ENCODE measurements around the gene MYO3B.
"Not testable (repeated sequence)": the region's sequence is repeated elsewhere in the genome, so short reads cannot be mapped to it uniquely, and the experiment has no call there.

Gene MYO3B

DNA sequence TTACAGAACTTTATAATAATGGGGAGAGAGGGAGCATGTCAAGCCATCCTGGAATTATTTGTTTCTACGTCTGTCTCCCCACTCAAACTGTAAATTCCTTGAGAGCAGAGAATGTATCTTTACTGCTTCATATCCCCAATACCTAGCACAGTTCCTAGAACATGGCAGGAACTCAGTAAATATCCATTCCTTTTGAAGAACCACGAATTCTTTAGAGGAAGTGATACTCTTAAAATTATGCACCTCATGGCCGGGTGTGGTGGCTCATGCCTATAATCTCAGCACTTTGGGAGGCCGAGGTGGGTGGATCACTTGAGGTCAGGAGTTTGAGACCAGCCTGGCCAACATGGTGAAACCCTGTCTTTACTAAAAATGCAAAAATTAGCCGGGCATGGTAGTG lies 171.3 kb downstream of the MYO3B start:
- not testable (repeated sequence) for DNase-seq

DNA sequence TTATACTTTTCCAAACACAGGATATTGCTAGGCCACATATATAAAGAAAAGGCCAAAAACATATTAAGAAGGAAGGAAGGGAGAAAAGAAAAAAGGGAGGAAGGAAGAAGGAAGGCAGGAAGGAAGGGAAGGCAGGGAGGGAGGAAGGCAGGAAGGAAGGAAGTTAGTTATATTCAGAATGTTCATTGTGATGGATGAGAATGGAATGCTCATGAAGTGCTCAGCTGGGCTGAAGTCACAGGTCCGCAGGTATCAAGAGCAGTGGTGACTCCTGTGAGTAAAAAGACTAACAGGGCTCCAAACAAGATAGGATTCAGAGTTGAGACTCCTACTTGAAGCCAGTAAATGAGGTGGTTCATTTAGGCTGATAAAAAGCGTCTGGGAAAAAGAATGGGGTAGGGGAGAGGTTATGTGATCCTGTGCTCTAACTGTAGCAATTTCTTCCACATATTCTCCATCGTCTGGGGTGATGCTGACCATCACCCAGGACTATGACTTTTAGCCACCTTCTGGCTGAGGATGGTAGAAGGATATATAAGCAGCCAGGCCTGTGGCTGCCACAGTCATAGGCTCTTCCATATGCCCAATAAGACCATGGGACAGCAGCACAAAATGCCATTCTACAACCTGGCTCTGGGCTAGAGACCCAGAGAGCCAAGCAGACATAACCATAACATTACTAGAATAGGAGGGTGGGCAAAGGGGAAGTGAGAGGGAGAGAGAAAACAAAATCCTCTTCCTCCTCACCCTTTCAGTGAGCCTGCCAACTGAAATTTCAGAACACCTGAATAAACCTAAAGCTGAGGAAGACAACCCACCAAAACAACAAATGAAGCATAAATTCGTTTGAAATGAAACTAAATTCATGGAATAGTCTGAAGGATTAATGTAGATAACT lies 173.2 kb downstream of the MYO3B start:
- no peak for DNase-seq

DNA sequence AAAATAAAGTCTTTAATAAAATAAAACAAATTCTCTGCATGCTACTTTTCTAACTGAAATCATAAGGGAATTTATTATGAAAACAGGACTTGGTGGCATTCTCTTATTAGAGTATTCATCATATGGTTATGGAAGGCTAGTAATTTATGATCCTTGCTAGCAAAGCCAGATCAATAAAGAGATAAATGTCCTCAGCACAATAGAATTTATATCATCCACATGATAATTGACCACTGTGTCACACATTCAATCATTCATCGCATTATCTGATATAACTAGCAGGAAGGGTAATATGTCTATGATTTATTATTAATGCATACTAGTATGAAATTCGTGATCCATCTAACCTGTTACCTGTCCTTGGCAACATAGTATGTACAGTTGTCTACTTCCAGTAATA lies 175.8 kb downstream of the MYO3B start:
- DNase-seq: no peak

DNA sequence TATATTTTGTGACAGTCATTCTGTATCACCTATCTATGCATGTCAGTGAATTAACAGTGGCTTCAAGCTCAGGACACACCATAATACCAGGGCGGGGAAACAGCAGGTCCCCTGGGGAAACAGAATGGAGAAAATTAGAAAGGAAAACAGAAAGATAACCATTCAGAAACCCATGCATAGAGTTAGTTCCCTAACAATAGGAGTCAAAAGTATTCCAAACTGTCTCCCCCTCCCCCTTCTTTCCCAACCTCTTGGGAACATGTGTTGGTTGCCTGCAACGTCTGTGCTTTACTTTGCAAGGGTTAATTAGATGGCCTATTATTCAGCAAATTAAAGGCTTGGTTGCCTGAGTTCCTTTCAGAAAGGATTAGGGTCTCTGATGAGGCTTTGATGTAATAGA lies 176.4 kb downstream of the MYO3B start:
- DNase-seq: no peak

DNA sequence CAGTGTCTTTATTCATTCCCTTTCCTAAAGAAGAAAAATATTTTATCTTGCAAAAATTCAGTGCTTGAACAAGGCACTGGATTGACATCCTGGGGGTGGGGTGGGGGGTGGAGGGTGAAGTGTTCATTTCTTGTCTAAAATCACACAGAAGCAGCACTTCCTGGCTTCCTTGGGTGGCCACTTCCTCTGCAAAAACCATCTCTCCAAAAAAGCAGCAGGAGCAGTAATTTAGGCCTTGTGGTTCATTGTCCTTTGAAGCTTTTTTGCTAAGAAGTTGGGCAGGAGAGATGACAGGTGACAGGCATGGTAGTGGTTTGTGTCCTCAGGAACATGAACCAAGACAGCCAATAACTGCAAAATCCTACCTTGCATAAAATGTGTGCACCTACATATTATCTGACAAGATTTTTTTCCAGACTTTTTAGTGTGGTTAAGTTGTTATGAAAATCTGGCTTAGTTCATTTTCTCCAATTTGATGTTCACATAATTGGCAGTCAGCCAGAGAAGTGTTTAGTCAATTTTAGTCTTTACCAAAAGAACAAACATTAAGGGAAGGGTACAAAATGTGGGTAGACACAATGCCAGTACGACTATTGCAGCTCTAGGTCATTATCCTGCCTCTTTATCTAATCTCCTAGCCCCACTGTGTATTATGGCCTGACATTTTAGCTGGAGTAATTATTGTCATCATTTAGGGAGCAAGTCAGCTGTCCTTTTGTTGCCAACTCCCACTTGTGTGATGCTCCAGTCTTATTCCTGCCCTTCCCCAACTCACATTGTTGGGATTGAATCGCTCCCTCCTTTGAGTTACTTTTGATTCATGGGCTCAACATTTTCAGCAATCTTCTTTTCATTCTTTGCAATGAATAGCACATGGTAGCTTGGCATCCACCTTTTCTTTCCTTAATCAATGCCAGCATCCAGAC lies 177.2 kb downstream of the MYO3B start:
- DNase-seq: no peak

DNA sequence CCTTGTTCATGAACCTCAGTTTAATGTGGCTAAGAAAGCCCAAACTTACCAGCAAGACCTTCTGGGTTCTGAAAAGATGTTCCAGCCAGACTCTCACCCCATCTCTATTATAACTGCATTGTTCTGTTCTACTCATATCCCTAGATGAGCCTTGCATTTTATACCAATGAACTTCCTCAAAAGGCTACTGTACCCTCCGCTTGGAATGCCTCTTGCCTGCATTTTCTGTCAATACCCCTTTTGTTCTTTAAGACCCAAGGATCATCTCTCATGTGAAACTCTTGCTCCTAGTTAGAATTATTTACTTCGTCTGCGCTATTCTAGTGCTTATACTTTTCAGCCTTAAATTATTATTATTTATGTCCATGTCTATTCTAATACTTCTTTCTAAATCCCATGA lies 181.5 kb downstream of the MYO3B start:
- no peak for DNase-seq

DNA sequence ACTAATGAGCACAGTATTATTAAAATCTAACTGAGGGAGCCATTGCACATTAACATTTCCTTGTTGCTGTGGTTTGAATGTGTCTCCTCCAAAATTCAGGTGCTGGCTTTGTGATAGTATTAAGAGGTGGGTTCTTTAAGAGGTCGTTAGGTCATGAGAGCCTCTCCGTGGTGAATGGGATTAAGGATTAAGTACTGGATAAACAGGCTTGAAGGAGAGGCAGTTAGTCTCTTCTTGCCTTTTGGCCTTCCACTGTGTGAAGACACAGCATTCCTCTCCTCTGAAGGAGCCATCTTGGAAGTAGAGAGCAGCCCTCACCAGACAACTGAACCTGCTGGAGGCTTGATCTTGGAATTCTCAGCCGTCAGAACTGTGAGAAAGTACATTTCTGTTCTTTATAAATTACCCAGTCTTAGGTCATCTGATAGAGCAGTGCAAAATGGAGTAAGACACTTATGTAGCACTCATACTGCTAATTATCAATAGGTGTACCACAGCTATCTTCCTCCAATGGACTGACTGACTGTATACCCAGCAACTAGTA lies 182.7 kb downstream of the MYO3B start:
- DNase-seq: no peak

DNA sequence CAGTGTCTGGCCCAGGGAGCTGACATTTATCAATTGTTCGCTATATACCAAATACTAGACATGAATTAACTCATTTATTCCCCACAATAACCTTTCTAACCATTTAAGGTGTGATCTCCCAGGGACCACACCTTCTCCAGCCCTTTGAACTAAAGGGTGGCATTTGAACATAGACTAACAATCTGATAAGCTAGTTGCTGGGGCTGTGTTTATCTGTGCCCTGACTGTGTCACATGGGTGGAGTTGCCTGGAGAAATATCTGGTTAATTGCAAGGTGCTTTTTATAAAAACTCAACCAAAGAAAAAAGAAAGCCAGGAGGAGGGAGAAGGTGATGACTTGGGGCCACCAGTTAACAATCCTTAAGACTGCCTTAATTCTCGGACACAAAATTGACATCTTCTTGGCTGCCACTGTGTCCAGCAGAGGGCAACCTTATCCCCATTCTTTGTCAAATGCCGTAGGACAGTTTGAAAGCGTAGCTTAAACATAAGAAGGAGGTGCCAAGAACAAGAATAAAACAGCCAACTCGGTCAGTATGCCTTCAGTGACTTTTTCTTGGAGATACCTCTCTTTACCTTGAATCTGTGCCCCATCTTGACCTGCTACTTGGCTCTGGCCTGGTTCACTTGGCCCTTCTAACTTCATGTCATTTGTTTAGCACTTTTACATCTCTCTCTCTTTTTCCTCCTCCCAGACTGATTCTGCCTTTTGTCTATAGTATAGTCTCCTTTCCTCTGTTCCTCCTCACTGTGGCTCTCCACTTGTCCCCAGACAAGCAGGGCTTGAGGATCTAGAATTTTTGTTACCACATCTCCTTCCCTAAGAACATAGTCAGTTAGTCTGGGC lies 183.4 kb downstream of the MYO3B start:
- DNase-seq: no peak

DNA sequence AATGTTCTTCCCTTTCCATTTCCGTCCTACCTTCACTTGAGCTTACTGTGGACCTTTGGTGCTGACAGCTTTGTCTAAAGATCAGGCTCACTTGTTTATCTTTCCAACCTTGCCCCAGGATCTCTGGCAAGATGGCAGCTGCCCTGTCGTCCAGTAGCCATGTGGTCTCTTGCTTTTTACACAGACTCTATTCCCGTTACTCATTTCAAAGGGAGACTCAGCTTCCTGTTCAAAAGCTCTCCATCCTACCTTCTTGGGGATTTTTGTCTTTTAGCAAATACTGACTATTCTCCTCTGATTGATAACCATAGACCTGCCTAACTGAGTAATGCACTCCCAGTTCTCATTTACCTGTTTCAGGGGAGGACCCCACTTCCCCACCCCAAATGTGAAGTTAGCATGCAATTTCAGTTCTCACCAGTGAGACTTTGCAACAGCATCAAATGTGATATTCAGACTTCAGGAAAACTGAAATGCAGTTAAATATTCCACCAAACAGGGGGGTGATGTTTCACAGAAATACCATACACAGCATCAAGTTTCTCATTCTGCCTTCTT lies 184.4 kb downstream of the MYO3B start:
- no peak for DNase-seq

DNA sequence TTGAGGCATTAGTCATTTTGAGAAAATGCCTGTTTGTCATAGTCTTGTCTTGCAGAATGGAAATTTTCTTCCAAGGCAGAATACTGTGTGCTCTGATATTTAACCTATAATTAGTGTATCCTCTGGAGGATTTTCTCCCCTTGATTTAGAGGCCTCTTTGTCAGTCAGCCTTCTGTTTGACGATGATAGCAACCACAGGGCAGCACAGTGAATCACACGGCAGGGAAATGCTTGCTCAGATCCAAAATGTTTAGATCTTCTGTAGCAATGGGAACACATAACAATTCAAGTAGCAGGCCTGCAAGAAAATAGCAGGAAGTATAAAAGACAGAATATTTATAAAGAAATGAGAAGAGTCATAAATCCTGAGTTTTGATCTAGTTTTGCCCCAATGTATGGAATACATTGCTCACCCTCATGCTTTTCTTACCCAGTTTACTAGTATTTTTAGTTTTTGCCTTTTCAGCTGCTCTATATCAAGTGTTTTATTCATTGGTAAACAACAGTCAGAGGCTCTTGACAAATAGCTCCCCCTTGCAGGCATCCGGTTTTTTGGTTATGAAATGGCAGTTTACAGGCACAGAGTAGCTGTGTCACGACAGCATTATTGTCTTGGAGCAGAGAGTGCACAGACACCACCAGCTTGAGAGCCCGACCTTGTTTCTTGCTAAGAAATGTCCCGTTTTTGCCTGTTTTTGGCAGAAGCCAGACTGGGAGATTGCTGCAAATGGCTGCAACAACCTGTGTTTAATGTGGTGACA lies 185.1 kb downstream of the MYO3B start:
- DNase-seq: no peak

DNA sequence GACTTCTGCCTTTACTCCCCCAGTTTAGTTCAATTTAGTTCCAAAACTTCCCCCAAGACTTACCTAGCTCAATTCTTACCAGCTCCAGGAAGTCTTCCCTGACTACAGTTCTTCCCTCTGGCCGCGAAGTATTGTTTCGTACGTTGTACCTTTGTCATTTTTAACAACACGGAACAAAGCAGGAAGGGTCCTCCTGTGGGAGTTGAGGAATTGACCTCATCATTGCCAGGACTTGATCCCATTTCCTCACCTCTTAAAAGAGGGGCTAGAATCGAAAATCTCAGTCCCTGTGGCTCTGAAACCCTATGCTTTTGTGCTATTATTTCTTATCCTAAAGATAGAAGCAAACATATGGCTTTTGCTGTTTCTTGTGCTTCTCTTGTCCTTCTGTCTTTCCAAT lies 187.1 kb downstream of the MYO3B start:
- DNase-seq: no peak

DNA sequence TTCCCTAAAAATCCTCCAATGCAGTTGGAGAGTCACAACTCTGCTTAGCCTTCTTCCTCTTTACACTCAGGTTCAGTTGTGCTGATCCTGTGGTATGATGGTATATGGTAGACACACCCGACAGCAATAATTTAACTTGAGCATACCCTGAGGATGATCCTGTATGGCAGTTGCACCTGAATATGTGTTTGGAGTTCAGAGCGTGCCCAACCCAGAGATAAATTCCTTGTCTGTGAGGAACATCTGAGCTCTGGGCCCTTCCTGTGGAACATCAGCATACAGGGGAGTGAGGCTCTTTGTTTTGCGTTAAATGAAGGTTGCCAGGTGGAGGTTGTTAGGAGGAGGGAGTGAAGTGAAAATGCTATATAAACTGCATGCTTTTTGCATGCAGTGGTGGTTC lies 187.7 kb downstream of the MYO3B start:
- DNase-seq: no peak

DNA sequence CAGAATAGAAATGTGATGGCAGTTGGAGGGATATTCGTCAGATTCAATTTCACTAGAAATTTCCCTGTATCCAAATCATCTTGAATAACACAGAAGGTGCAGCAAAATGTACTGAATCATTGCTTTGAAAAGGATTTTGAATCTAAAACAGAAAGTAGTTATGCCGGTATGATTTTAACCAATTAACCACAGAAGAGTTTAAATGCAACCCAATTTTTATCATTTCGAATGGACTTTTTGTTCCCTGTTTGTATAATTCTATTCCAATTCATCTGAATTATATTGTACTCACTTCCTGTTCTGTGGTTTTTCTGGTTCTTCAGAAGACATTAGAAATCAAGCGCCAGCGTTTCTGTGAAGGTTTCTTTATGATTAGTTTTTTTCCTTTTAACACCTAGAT lies 190.4 kb downstream of the MYO3B start:
- no peak for DNase-seq

DNA sequence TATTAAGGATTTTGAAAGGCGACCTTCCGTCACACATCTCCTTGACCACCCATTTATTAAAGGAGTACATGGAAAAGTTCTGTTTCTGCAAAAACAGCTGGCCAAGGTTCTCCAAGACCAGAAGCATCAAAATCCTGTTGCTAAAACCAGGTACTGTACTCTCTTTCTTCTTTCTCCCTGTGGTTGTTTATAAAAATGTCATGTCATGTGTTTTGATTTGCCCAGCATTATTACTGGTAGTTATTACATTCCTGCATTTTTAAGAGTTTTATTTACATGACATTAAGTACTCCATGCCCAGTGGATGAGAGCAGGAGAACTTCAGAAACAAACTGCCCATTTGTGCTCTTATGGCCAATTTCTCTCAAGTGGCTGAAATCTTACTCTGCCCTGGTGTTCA lies 191.3 kb downstream of the MYO3B start:
- no peak for DNase-seq

DNA sequence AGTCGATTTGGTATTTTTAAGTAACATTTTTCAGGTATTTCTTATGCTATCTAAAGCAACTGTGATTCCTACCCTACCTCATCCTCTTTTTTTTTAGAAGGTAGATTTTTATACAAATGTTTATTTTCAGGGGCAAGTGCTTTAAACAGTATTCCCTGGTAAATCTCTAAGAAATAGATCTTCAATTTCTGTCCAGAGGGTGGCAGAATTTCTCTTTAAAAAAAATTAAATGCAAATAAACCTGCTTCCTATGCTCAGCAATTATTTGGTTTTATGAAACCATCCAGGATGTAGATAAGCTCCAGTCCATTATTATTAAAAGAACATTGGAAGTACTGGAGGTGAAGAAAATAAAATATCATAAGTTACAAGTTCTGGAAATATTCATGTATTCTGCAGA lies 191.9 kb downstream of the MYO3B start:
- peak; percentile 32 for DNase-seq

DNA sequence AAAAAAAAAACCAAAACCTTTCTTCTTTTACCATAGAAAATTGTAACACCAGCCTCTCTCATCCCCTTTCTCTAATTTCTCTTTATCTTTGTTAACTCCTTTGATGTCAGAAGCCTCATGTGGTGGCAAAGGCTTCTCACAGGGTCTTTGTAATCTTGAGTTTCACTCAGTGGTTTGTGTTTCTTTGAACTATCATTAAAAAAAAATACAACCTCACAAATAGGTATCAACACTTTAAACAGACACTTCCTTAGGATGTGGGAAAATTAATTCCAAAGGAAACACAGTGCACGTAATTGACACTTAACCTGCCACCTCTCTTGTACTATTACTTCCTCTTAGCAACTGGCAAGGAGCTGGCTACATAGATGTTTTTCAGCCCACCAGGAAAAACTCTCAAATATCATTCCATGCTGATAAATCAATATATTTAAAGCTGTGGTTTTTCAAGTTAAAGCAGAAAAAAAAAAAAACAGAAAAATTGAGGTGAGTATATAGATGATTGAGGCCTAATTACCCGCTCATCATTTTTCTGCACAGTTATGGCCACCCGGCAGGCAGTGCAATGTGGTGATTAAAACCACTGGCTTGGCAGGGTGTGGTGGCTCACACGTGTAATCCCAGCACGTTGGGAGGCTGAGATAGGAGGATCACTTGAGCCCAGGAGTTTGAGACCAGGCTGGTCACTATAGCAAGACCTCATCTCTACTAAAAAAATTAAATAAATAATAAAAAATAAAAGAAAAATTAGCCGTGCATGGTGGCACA lies 193.5 kb downstream of the MYO3B start:
- no peak for DNase-seq

DNA sequence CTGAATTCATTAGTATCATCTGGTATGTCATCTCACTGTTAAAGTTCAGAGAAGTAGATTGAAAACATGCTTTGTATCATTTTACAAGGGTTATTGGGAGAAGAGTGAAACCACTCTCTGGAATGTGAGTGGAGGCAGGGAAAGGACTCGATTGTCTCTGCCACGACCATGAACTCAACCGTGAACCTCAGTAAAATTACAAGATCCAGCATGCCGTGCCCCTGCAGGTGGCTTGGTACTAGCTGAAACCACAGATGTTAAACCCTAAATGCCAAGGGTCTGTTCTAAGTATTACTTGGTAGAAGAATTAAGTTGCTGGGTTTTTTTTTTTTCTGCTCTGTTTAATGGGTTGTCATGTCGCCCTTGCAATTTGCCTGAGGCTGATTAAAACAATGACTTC lies 197.2 kb downstream of the MYO3B start:
- DNase-seq: no peak

DNA sequence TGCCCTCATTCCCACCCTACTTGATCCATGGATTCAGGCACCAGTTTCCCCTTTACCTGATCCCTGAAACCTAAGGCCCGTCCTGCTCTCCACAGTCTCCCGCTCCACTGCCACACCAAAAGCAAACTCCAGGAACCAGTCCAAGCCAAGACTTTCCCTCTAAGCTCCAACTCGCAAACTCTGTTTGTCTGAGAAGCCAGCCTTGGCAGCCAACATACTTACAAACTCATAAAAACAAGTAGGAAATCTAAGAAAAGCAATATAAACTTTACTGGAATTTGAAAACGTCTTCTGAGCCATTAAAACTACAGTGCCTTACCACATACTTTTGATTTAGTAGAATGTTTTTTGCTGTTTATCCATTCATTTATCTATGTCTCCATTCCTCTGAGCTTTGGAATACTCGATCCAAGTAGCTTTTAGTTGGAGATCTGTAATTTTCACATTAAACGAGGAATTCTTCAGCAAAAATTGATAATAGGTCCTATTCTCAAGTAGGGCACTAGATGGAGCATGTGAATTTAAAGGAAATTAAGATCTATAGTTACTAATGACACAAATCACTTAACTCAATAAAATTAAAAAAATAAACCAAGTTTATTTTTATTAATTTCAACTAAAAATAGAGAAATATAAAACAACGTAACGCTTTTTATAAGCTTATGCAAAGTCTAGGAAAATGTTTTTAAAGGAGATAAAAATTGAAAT lies 199.7 kb downstream of the MYO3B start:
- DNase-seq: no peak

DNA sequence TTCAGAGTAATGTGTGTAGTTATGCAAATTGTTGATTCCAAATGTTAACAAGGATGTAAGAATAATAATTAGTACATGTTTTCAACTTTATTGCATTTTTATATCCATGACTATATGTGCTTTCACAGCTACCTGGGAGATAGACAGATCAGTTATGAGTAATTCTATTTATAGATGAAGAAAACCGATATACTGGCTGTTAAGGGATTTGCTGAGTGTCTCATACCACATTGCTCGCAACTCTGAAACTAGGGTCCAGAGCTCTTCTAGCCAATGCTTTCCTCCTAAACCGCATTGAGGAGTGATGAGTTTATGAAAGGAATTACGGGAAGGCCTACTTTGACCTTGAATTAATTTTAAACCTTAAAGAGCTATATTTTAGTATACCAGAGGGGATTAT lies 202.3 kb downstream of the MYO3B start:
- no peak for DNase-seq

DNA sequence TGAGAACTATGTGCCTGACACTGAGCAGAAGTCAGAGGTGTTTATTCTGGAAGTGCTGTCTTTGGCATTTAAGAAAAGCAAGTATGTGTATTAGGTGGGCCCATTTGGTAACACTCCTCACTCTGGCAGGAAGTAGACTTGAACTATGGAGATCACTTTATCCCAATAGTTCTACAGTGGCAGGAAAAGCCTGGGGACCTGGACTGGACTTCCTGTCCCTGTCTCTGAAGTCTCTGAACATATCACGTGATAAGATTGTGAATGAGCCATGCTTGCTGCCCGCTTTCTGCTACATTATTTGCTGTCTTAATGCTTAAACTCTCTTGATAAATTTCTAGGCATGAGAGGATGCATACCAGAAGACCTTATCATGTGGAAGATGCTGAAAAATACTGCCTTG lies 203.7 kb downstream of the MYO3B start:
- DNase-seq: no peak

Data from NCI-H510A (cell line).